ENCODE results near the gene CISD1.

DNA sequence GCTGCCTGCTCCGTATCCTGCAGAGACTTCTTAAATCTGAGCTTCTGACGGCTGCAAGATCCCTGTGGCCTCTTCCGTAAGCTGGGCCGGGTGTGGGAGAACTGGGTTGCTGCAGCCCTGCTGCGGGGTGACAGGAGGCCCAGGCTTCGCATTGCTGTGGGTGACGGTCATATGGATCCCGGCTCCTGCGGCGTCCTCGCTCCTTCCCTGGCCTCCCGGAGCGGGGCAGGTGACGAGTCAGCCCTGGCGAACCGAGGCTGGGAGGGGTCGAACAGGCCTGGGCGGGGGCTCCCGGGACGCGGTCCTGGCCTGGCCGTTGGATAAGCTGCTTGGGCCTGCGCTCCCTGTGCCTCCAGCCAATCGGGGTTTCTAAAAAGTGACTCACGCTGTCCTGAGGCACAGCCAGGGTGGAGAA is 58.0 kb downstream of the CISD1 start:
- TF ChIP-seq CTCF (conservative IDR thresholded peaks at IDR 0.05): no peak
- no peak for TF ChIP-seq EZH2 (IDR thresholded peaks at IDR 0.05; ENCODE audit: low read depth)
